GM10266 (cell line): ENCODE results near the gene PPP3R1.

Experiments
- DNase-seq: peaks from one replicate; pipeline ENCODE4 v3.0.0; 2012; ENCODE audit errors: extremely low spot score
- CTCF ChIP-seq: IDR thresholded peaks from 2 replicates; pipeline ENCODE4 v1.5.1; 2012; ENCODE audit warnings: mild to moderate bottlenecking, low read depth; ENCODE audit not compliant: control insufficient read depth, insufficient read depth; ENCODE audit errors: missing control alignments

Gene PPP3R1

GRCh38 chr2:68189991-68190784 is 62.1 kb downstream of the PPP3R1 start:
- no peak for DNase-seq
- no peak for TF ChIP-seq CTCF

GRCh38 chr2:68188831-68189230 is 63.5 kb downstream of the PPP3R1 start:
- no peak for TF ChIP-seq CTCF
- DNase-seq, result no peak

GRCh38 chr2:68187329-68187728 is 65.0 kb downstream of the PPP3R1 start:
- no peak for TF ChIP-seq CTCF
- DNase-seq, result no peak

GRCh38 chr2:68185541-68186164 is 66.7 kb downstream of the PPP3R1 start:
- TF ChIP-seq CTCF, result peak; percentile 62
- peak; percentile 20 for DNase-seq

- no peak for TF ChIP-seq CTCF
- DNase-seq, result no peak
These were observed 69.4 kb downstream of the PPP3R1 start for GRCh38 chr2:68182902-68183301.

GRCh38 chr2:68178954-68179627 is 73.2 kb downstream of the PPP3R1 start:
- TF ChIP-seq CTCF, result no peak
- DNase-seq, result no peak
